HEK293T (cell line): ENCODE measurements around the gene AGK.

Experiments used
- BHLHE40 ChIP-seq: fragments of 450-650 bp; IDR thresholded peaks from 2 replicates; pipeline ENCODE4 v1.6.1; 2016; ENCODE audit warnings: mild to moderate bottlenecking, moderate library complexity, borderline replicate concordance
- FOXA1 ChIP-seq: fragments of 450-650 bp; IDR thresholded peaks from 2 replicates; pipeline ENCODE4 v1.6.1; 2016; ENCODE audit warnings: mild to moderate bottlenecking
- FOXM1 ChIP-seq: fragments of 450-650 bp; IDR thresholded peaks from 2 replicates; pipeline ENCODE4 v1.6.1; 2017; ENCODE audit warnings: mild to moderate bottlenecking, borderline replicate concordance
- LEF1 ChIP-seq: fragments of 450-650 bp; IDR thresholded peaks from 2 replicates; pipeline ENCODE4 v1.6.1; 2017; ENCODE audit warnings: mild to moderate bottlenecking, borderline replicate concordance
- PKNOX1 ChIP-seq: fragments of 450-650 bp; IDR thresholded peaks from 2 replicates; pipeline ENCODE4 v1.6.1; 2016
- SP1 ChIP-seq: fragments of 450-650 bp; IDR thresholded peaks from 2 replicates; pipeline ENCODE4 v1.6.1; 2017
- SUZ12 ChIP-seq: fragments of 450-650 bp; IDR thresholded peaks from 2 replicates; pipeline ENCODE4 v1.6.1; 2016; ENCODE audit warnings: mild to moderate bottlenecking
- ZNF384 ChIP-seq: fragments of 450-650 bp; IDR thresholded peaks from 2 replicates; pipeline ENCODE4 v1.6.1; 2016

GRCh38 chr7:141577043-141577839 is 26.0 kb downstream of the AGK start:
- no peak for TF ChIP-seq PKNOX1
- TF ChIP-seq SUZ12: no peak
- no peak for TF ChIP-seq FOXM1
- TF ChIP-seq ZNF384: no peak
- TF ChIP-seq BHLHE40: no peak
- no peak for TF ChIP-seq SP1
- no peak for TF ChIP-seq LEF1
- no peak for TF ChIP-seq FOXA1
